Stimulated activated memory B cell treated with anti-CD40 and anti-IgM and Interleukin-4, amounts not matched to agents 10 μg/mL and 1 μg/mL and 100 μg/mL, for 72 hours (primary cell): Measurements from ENCODE around the gene LEFTY2.

Experiments
- ATAC-seq: fragments of 150-1000 bp; cut with Tn5 transposase; 2 replicates; pipeline ENCODE4 v1.10.0; 2021
- H3K27ac Mint-ChIP-seq: one replicate; pipeline ENCODE4 v1.8.0; 2022; ENCODE audit warnings: mild to moderate bottlenecking, mixed read lengths
- H3K27me3 Mint-ChIP-seq: one replicate; pipeline ENCODE4 v1.8.0; 2022; ENCODE audit warnings: mixed read lengths
- H3K36me3 Mint-ChIP-seq: one replicate; pipeline ENCODE4 v1.8.0; 2022; ENCODE audit warnings: mixed read lengths
- H3K4me1 Mint-ChIP-seq: one replicate; pipeline ENCODE4 v1.8.0; 2022; ENCODE audit warnings: mixed read lengths
- H3K4me3 Mint-ChIP-seq: one replicate; pipeline ENCODE4 v1.8.0; 2022; ENCODE audit warnings: mild to moderate bottlenecking, moderate library complexity, mixed read lengths
- H3K9me3 Mint-ChIP-seq: one replicate; pipeline ENCODE4 v1.8.0; 2022; ENCODE audit warnings: mixed read lengths

The LEFTY2 gene

DNA sequence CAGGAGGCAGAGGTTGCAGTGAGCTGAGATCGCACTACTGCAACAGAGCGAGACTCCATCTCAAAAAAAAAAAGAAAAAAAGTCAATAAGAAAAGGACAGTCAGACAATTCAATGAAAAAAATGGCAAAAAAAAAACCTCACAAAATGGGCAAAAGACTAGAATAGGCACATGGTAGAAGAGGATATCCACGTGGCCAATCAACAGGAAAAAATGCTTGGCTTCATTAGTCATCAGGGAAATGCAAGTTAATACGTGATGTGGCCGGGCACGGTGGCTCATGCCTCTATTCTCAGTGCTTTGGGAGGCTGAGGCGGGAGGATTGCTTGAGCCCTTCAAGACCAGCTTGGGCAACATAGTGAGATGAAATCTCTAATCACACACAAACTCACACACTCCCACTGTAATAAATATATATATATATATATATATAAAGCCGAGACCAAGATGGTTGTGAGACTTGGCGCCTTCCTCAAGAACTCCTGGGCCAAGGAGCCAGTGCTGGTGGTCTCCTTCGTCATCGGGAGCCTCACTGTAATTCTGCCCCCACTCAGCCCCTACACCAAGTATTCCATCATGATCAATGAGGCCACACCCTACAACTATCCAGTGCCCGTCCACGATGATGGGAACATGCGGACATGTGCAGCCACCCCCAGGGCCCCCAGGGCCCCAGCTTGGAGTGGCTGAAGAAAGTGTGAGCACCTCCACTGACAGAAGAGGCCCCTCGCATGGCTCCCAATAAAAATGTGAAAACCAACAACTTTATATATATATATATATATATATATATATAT lies 22.9 kb upstream of the LEFTY2 start:
- Mint-ChIP-seq H3K27ac (no peak overlapping the region), H3K4me1 (peaks cover 13% of the 10 kb centered on the region), H3K36me3 (no peaks in the 10 kb centered on the region), H3K9me3 (no peaks in the 10 kb centered on the region), H3K4me3 (no peak overlapping the region), H3K27me3 (peaks cover 18% of the 10 kb centered on the region)
- no peak for ATAC-seq

DNA sequence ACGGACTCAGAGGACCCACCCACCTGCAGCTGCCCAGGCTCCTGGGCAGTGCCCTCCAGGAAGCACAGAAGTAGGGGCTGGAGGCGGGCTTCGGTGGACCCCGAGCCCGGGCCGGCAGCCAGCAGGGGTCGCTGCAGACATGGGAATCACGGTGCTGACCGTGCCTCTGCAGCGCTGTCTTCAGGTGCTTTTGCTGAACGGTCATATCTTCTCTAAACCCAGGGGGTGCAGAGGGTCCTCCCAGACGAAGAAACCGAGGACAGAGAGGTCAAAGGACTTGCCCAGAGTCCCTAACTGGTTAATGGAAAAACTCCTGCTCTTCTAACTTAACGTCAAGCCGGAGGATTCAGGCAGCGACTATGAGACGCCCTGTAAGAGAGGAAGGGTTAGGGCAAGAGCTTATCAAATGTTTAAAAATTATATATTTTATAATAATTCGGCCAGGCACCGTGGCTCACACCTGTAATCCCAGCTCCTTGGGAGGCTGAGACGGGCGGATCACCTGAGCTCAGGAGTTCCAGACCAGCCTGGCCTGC lies 21.5 kb upstream of the LEFTY2 start:
- no peaks in the 10 kb centered on the region for H3K36me3 Mint-ChIP-seq
- H3K4me1 Mint-ChIP-seq = peaks cover 13% of the 10 kb centered on the region
- no peak overlapping the region for H3K4me3 Mint-ChIP-seq
- H3K27me3 Mint-ChIP-seq = peaks cover 13% of the 10 kb centered on the region
- no peak overlapping the region for H3K27ac Mint-ChIP-seq
- peak; percentile 70 for ATAC-seq
- H3K9me3 Mint-ChIP-seq = no peaks in the 10 kb centered on the region

DNA sequence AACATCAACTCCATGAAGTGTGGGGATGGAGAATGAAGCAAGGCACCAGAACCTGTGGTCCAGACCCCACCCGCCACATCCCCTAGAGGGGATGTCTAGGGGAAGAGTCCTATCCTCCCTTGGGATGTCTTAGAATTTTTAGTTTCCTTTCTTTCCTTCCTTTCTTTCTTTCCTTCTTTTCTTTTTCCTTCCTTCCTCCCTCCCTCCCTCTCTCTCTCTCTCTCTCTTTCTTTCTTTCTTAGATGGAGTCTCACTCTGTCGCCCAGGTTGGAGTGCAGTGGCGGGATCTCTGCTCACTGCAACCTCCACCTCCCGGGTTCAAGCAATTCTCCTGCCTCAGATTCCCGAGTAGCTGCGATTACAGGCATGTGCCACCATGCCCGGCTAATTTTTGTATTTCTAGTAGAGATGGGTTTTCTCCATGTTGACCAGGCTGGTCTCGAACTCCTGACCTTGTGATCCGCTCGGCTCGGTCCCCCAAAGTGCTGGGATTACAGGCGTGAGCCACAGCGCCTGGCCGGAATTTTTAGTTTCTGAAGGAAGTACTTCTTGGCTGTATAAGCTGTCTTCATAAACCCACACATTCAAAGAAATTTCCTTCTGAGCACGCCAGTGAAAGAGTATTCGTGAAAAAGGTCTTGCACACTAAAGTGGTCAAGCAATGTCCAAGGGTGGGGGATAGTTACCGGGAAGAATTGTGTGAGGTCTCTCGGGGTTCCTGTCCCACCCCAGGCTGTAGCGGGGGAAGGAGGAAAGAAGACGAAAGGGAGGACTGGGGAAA lies 20.8 kb upstream of the LEFTY2 start:
- Mint-ChIP-seq H3K27ac (no peak overlapping the region), H3K36me3 (no peaks in the 10 kb centered on the region), H3K4me3 (no peak overlapping the region), H3K9me3 (no peaks in the 10 kb centered on the region), H3K27me3 (peaks cover 13% of the 10 kb centered on the region), H3K4me1 (peaks cover 13% of the 10 kb centered on the region)
- no peak for ATAC-seq

DNA sequence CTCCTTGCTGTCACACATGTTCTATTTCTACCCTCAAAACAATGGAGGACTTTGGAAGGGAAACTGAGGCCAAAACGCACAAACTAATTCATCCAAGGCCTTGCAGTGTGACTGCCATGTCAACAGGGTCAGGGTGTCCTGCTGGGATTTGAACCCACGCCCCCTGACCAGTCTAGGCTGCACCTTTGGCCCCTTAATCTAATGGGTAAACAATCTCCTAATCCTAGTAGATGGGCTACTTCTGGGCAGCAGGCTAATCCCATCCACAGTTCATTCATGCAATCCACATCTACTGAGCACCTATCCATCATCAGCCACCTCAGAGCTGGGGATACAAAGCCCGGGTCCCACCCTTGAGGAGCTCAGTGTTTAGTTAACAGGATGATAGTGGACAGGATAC lies 17.0 kb upstream of the LEFTY2 start:
- Mint-ChIP-seq H3K4me1 (peaks cover 9% of the 10 kb centered on the region), H3K36me3 (no peaks in the 10 kb centered on the region), H3K27me3 (peaks cover 35% of the 10 kb centered on the region), H3K4me3 (no peak overlapping the region), H3K27ac (no peak overlapping the region), H3K9me3 (no peaks in the 10 kb centered on the region)
- no peak for ATAC-seq

DNA sequence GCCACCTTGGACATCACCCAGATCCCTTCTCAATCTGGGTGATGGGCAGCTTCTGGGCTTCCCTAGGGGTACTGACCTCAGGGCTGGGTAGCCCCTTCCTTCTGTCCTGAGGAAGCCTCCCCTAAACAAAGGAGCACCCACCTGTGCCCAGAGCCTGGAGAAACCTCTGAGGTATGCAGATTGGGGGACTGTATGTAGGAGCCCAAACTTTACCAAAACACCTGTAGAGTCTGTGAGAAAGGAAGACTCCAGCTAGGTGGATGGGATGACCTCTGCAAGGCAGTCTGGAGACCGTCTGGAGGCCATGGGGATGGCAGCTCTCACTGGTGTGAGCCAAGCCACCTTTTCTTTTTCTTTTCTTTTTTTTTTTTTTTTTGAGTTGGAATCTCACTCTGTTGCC lies 13.7 kb upstream of the LEFTY2 start:
- Mint-ChIP-seq H3K27ac (no peak overlapping the region), H3K9me3 (no peaks in the 10 kb centered on the region), H3K4me1 (no peaks in the 10 kb centered on the region), H3K4me3 (no peak overlapping the region), H3K27me3 (peaks cover 56% of the 10 kb centered on the region), H3K36me3 (no peaks in the 10 kb centered on the region)
- no peak for ATAC-seq

DNA sequence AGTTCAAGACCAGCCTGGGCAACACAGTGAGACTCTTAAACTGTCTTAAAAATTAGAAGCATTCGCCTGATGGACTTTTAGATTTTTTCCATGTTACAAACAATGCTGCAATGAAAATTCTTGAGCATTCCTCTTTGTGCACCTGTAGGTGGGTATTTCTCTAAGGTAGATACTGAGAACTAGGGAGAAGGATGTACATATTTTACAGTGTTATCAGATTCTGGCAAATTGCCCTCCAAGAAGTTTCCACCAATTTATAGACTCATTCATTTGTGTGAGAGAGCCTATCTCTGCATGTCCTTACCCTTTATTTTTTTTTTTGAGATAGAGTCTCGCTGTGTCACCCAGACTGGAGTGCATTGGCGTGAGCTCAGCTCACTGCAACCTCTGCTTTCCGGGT lies 12.3 kb upstream of the LEFTY2 start:
- Mint-ChIP-seq H3K36me3 (no peaks in the 10 kb centered on the region), H3K4me3 (no peak overlapping the region), H3K9me3 (no peaks in the 10 kb centered on the region), H3K27ac (no peak overlapping the region), H3K27me3 (peaks cover 56% of the 10 kb centered on the region), H3K4me1 (no peaks in the 10 kb centered on the region)
- no peak for ATAC-seq

DNA sequence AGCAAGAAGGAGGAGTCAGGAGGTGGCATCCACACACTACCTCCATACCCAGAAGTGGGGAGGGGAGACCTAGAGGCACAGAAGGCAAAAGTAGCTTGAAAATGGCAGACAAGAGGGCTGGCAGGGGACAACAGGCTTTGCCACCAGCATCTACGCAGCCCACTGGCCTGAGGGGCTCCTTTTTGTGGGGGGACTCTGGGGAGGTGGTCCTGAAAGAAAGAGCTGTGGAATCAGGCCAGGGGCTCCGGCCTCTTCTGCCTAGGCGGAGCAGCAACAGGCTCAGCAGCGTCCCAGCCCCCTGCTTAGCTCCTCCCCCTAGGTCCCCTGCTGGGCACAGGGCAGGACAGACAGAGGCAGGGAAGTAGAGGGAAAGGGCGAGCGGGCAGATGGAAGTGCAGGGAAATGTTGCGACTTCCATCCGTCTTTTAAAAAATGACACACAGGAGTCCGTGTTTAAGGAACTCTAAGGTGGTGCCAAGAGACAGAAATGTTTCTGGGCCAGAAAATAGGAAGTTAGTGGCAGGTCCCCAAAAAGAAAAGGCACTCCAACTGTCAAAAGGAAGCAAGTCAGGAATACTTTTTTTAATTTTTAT lies 10.0 kb upstream of the LEFTY2 start:
- H3K4me3 Mint-ChIP-seq = no peak overlapping the region
- no peaks in the 10 kb centered on the region for H3K36me3 Mint-ChIP-seq
- H3K4me1 Mint-ChIP-seq = no peaks in the 10 kb centered on the region
- no peaks in the 10 kb centered on the region for H3K9me3 Mint-ChIP-seq
- H3K27me3 Mint-ChIP-seq = peaks cover 59% of the 10 kb centered on the region
- no peak for ATAC-seq
- H3K27ac Mint-ChIP-seq = no peak overlapping the region

DNA sequence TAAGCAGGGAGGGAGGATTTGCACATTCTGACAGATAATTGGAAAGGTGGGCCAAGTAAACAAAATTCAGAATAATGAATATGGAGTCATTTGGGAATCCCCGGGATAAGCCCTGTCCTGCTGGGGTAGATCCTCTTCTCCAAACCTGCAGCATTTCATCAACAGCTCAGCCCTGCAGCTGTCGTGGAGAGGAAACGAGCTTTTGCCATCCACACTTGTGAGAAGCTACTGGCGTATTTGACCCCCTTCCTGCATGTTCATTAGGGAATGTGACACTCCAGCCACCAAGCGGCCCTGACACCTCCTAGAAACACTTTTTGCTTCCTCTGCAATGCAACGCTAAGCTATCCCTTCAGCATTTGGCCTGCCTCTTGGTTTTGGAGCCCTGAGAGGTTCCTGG lies 8.0 kb upstream of the LEFTY2 start:
- ATAC-seq = no peak
- Mint-ChIP-seq H3K4me1 (peaks cover 8% of the 10 kb centered on the region), H3K36me3 (no peaks in the 10 kb centered on the region), H3K27me3 (peaks cover 46% of the 10 kb centered on the region), H3K9me3 (no peaks in the 10 kb centered on the region), H3K4me3 (no peak overlapping the region), H3K27ac (no peak overlapping the region)

DNA sequence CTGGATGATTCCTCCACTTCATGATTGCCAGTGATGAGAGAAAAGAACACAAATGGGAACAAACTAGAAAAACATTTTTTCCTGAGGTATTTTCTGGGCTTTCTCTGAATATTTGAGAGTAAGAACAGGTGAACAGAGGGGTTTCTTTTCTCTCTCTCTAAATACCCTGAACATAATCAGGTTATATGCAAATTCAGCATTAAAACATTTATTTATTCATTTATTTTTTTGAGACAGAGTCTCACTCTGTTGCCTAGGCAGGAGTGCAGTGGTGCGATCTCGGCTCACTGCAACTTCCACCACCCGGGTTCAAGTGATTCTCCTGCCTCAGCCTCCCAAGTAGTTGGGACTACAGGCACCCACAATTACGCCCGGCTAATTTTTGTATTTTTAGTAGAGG lies 5.8 kb upstream of the LEFTY2 start:
- no peak for ATAC-seq
- peaks cover 27% of the 10 kb centered on the region for H3K27me3 Mint-ChIP-seq
- H3K9me3 Mint-ChIP-seq = no peaks in the 10 kb centered on the region
- no peaks in the 10 kb centered on the region for H3K36me3 Mint-ChIP-seq
- H3K4me1 Mint-ChIP-seq = peaks cover 8% of the 10 kb centered on the region
- H3K27ac Mint-ChIP-seq = no peak overlapping the region
- no peak overlapping the region for H3K4me3 Mint-ChIP-seq

DNA sequence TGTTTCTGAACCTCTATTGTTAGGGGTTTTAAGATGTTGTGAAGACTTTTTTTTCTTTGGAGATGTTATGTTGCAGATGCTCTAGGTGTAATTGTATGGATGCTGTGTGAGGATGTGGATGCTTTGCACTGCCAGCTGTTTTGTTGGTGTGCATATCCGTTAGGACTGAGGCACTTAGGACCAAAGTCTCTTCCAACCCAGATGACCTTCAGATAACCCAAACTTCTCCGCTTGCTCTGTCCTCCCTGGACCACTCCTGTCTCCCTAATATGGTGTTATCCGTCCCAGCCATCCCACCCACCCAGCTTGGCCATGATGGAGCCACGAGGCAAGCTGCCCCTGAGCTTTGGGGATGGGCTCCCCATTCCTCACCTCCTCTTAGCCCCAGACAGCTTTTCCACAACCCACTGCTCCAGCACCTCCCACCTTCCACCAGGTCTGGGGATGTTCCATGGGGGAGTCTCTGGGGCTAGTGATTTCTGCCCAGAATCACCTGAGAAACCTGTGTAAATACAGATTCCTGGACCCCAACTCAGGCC lies 5.1 kb upstream of the LEFTY2 start:
- Mint-ChIP-seq H3K4me3 (no peak overlapping the region), H3K27me3 (peaks cover 20% of the 10 kb centered on the region), H3K27ac (no peak overlapping the region), H3K36me3 (no peaks in the 10 kb centered on the region), H3K4me1 (peaks cover 8% of the 10 kb centered on the region), H3K9me3 (no peaks in the 10 kb centered on the region)
- no peak for ATAC-seq

DNA sequence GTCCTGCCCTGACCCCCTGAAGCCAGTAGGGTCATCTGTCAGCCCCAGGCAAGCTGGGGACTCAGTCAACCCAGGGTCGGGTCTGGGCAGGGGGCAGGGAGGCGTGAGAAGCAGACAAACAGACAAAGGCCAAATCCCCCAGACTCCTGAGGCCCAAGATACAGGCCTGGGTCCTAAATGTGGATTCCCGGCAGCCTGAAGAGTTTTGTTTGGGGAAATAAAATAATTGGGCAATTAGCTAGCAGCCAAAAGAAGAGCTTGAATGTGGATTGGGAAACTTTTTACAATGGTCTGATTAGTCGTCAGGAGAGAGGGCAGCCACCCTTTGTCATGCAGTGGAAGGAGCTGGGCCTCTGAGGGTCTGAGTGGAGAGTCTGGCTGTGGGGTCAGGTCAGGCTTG lies 4.5 kb upstream of the LEFTY2 start:
- ATAC-seq = no peak
- H3K4me3 Mint-ChIP-seq = no peak overlapping the region
- H3K27me3 Mint-ChIP-seq = peaks cover 14% of the 10 kb centered on the region
- H3K9me3 Mint-ChIP-seq = no peaks in the 10 kb centered on the region
- peaks cover 8% of the 10 kb centered on the region for H3K4me1 Mint-ChIP-seq
- H3K36me3 Mint-ChIP-seq = no peaks in the 10 kb centered on the region
- no peak overlapping the region for H3K27ac Mint-ChIP-seq

DNA sequence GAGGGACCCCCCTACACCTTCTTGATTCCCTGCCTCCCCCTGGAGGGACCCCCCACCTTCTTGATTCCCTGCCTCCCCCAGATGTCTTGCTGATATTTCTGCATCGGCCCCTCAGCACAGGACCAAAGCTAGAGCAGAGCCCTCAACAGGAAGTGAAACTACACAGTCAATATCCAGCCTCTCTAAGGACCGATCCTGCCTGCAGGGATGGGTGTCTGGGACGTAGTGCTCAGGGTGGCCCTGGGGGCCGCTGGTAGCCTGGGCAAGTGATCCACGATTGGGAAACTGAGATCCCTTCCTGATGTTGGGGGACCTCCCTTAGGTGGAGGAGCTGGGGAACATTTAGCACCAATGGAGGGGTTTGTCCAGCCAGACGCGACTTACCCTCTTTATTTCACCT lies 3.9 kb upstream of the LEFTY2 start:
- Mint-ChIP-seq H3K4me1 (peaks cover 8% of the 10 kb centered on the region), H3K36me3 (no peaks in the 10 kb centered on the region), H3K27ac (no peak overlapping the region), H3K4me3 (no peak overlapping the region), H3K9me3 (no peaks in the 10 kb centered on the region), H3K27me3 (peaks cover 8% of the 10 kb centered on the region)
- peak; percentile 69 for ATAC-seq

DNA sequence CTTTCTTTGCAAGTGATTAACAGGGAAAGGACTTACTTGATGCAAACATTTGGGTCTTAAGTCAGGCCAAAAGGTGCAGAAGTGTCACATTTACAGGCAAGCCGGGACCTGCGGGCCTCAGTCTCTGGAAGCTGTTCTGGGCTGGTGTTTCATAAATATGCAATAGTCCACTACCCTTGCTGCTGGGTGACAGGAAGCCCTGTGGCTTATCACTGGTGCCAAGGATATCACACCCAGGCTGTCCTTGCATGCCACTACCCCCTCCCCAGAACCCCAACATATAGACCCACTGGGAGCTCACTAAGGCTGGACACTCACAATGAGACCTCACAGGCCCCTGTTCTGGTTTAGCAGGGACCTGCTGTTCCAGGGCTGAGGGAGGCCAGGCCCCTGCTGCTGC lies 3.4 kb upstream of the LEFTY2 start:
- Mint-ChIP-seq H3K4me3 (no peak overlapping the region), H3K4me1 (peaks cover 8% of the 10 kb centered on the region), H3K27ac (no peak overlapping the region), H3K9me3 (no peaks in the 10 kb centered on the region), H3K27me3 (peaks cover 6% of the 10 kb centered on the region), H3K36me3 (no peaks in the 10 kb centered on the region)
- no peak for ATAC-seq

DNA sequence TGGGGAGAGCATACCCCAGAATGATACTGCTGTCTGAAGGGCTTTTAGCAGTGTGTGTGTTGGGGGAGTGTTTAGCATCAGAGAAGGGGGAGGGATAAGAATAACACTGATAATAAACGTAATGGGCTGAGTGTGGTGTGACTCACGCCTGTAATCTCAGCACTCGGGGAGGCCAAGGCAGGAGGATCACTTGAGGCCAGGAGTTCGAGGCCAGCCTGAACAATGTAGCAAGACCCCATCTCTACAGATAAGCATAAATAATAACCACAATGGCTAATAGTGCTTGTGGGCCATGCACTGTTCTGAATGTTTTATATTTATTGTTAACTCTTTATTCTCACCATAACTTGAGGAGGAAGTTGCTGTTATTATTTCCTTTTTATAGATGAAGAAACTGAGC lies 2.6 kb upstream of the LEFTY2 start:
- ATAC-seq = no peak
- Mint-ChIP-seq H3K4me3 (no peak overlapping the region), H3K4me1 (peaks cover 8% of the 10 kb centered on the region), H3K36me3 (no peaks in the 10 kb centered on the region), H3K27ac (no peak overlapping the region), H3K9me3 (no peaks in the 10 kb centered on the region), H3K27me3 (peaks cover 6% of the 10 kb centered on the region)

DNA sequence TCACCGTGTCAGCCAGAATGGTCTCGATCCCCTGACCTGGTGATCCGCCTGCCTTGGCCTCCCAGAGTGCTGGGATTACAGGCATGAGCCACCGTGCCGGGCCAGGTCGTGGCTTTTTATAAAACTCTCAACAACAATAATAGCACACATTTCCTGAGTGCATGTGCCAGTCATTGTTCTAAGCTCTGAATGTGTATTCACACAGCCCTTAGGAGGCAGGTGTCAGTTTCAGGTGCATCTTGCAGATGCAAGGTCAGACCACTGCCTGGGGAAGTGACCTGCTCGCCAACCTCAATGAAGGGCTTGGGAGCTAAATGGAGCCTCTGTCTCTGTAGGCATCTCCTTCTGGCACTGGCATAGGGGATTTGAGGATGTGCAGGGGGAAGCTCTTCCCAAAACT lies 1.6 kb upstream of the LEFTY2 start:
- H3K36me3 Mint-ChIP-seq = no peaks in the 10 kb centered on the region
- ATAC-seq = peak; percentile 24
- no peak overlapping the region for H3K27ac Mint-ChIP-seq
- H3K9me3 Mint-ChIP-seq = no peaks in the 10 kb centered on the region
- peaks cover under 1% of the 10 kb centered on the region for H3K27me3 Mint-ChIP-seq
- no peak overlapping the region for H3K4me3 Mint-ChIP-seq
- peaks cover 8% of the 10 kb centered on the region for H3K4me1 Mint-ChIP-seq
